M059J (cell line): ENCODE results near the gene CDYL. TPM values are rescaled to one million over a fixed set of nuclear protein-coding genes. Genes with fewer than 3 reads are reported as not detected.
A peak's percentile ranks its signal among the peaks of the same experiment; 100 is the strongest.

Experiments
- DNase-seq: peaks from one replicate; pipeline ENCODE4 v3.0.0-alpha.2; 2012; ENCODE audit warnings: low read depth
- total RNA-seq: library from RNA; depleted of rRNA; stranded (reverse); fragments of >200 nt; shearing (Covaris generic); gene quantifications from 2 replicates; pipeline ENCODE4 v1.2.3, GENCODE V29; 2014

The CDYL gene
- total RNA-seq, 1 experiment from 2014 or later = 34.3 TPM

GRCh38 chr6:4935975-4936680 is 159.9 kb downstream of the CDYL start:
- no peak for DNase-seq

- peak; percentile 53 for DNase-seq
Observed at GRCh38 chr6:4936681-4937041, 160.5 kb downstream of the CDYL start.

GRCh38 chr6:4937414-4937813 is 161.2 kb downstream of the CDYL start:
- DNase-seq = no peak

GRCh38 chr6:4939241-4939640 is 163.0 kb downstream of the CDYL start:
- DNase-seq = no peak

DNA sequence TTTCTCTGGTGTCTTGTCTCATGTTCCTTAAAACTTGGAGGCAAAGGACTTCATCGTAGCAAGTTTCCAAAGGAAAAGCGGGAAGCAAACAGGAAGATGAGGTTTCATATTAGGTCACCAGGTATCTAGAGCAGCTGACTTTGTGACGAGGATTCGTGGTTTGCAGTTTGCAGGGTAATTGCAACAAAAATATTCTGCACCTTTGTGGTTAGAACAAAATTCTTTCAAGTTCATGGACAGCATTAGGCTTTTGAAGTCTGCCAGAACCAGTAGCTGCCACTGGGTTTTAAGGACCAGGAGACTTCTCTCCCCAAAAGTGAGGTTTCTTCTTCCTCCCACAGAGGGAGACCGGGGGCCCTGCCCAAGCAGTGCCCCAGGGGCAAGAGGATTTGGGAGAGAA is 164.2 kb downstream of the CDYL start:
- DNase-seq = peak; percentile 82

DNA sequence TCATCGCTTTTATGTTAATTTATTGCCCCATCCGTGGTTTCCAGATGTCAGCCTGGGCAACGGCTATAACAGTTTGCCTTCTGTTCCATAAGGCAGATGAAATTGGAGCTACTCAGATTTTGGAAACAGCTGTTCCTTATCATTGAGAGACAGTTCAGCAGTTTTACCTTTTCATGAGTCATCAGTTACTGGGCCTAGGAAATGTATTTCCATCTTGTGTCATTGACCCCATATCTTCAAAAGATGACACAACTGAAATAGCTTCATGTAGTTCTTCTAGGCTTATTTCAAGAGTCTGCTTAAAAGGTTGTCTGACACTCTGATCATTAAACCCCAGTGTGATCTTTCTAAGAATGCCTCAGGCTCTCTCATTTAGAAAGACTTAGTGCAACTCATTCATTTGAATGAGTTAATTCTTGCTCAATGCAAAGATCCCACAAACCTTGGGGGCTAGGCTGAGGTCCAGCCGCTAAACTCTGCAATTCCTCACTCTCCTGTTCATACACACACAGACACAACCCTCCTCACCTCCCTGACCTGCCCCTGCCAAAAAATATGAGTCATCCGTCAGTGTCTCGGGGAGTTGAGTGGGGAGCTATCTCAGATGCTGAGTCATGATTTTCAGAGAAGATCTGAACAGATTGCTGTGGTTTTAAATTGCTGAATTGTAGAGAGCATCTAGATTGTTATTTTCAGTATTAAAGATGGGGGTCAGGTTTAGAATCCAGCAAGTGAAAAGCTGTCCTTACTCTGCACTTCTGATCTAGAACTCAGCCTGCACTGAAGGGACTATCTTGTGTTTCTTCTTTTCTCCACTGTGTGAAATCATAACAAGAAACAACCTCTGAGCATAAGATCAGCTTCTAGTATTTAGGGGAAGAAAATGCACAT is 165.8 kb downstream of the CDYL start:
- DNase-seq = peak; percentile 100

DNA sequence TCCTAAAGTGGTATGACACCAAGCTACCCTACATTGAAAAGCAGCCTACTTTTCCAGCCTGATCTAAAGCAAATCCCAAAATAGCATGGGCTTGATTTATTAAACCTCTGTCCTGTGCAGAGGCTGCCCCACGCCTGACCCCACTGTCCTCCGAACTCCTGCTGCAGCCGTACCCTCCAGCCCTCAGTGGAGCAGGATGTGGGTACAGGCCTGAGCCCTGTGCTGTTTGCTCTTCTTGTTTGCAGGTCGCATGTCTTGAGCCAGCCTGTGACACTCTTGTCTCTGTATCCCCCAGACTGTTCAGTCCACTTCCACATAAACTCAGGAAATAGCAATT is 166.4 kb downstream of the CDYL start:
- DNase-seq = no peak

- DNase-seq = peak; percentile 33
Observed at GRCh38 chr6:4943716-4944115, 167.5 kb downstream of the CDYL start.

DNA sequence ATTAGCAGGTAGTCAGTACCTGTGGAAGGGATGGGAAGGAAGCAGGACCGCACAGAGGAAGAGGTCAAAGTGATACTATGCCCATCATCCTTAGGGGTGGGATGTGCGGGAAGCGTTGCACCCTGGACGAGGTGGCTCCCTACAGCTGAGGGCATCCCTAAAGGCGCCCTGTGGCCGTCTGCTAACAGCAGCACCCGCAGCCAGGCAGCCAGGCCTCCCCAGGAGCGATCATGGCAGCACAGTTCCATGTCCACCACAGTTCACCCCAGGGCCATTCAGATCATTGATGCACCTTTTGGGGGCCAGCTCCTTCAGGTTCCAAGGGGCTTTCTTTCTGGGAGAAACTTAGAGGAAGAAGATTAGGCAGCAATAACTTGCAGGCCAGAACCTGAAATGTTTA is 168.1 kb downstream of the CDYL start:
- no peak for DNase-seq

- DNase-seq = no peak
Observed at GRCh38 chr6:4946521-4946920, 170.3 kb downstream of the CDYL start.

GRCh38 chr6:4947716-4948115 is 171.5 kb downstream of the CDYL start:
- DNase-seq = no peak

DNA sequence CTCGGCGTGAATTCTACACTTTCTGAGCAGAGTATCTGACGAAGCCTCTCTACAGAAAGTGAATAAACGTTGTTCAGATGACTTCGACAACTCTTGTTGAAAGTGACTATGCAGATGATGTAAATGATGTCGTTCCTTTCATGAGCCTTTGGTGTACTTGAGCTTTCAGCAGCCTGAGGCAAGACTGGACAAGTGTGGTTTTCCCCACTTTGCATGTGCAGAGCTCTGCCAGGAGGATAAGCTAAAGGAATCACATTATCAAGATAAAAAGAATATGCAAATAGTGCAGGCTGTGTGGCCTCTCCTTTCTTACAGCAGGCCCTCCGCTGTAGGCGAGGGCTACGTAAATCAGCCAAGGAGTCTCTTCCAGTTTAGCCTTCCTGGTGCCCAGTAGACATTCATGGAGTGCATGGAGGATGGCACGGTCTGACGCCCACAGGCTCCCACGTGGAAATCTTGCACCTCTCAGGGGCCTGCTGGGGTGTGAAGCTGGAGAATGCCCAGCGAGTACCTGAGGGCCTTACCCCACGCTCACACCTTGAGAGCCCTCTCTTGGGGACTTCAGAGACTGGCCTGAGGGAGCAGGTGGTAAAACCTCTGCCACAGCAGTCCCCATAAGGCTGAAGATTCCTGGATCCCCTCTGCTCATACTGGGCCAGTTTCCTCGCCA is 172.7 kb downstream of the CDYL start:
- peak; percentile 24 for DNase-seq

DNA sequence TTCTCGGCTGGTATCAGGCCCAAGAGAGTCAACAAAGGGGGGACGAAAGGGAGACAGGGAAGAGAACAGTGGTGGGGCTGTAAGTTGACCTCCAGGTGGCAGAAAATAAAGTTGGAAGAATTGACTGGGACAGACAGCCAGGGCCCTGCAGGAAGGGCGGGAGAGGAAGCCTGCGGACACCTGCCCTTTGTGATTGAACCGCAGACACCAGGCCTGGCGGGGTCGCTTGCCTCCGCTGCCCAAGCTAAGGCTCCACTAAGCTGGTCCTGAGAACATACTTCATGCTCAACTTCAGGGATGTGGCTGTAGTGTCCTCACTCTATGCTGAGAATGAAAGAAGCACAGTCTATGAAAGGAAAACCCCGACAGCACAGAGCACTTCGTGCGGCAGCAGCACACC is 173.9 kb downstream of the CDYL start:
- DNase-seq = no peak

GRCh38 chr6:4950836-4951533 is 174.8 kb downstream of the CDYL start:
- no peak for DNase-seq

GRCh38 chr6:4953440-4953839 is 177.2 kb downstream of the CDYL start:
- no peak for DNase-seq

DNA sequence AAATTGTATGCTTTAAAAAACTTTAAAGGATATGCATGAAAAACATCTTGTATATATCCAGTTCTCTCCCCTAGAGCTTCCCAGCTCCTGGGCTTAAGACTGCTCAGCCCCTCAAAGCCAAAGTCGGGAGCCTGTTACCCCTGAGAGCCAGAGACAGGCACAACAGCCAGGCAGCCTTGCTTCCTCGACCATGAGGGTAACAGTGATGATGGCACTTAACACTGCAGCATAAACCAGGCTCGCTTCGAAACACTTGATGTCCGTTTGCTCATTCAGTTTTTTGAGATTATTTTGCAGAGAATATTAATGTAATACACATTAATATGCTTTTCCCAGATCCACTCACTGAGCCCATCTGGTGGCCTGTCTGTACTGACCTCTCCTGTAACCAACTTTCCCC is 180.4 kb downstream of the CDYL start:
- no peak for DNase-seq

GRCh38 chr6:4957521-4958231 is 181.5 kb downstream of the CDYL start:
- DNase-seq = peak; percentile 35

DNA sequence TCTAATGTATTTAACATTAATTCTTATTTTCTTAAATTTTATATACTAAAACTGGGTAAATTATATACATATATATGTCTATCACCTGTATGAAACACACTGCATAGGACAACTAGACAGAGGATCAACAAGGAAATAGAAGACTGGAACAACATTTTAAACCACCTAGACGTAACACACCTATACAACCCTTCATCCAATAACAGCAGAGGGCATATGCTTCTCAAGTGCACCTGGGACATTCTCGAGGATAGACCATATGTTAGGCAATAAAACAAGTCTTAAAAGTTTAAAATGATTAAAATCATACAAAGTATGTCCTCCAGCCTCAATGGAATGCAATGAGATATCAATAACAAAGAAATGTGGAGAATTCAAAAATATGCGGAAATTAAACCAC is 182.4 kb downstream of the CDYL start:
- no peak for DNase-seq

DNA sequence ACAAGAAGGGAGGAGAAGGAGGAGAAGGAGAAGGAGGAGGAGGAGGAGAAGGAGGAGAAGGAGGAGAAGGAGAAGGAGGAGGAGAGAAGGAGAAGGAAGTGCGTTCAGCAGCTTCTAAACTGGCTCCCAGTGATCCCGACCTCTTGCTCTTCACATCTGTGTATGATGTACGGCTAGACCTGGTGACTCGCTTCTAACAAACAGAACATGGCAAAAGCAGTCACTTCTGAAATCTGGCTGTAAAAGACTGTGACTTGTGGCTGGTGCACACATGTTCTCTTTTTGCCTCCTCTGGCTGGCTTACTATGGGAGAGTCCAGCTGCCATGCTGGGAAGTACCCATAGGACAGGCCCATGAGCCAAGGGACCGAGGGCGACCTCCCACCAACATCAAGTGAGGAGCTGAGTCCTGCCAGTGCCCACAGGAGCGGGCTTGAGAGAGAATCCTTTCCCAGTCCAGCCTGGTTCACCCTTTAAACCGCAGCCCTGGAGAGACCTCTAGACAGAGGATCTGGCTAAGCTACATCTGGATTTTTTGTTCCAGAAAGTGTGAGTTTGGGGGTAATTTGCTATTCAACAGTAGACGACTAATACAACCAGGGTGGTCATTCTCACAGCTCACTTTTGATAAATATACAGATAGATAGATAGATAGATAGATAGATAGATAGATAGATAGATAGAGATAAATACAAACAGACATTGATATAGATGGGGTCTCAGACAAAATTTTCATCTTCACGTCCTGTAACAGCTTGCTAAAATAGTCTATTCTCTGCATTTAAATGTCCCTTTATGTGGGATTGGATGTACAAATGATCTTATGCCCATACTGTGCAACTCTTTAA is 185.3 kb downstream of the CDYL start:
- DNase-seq = no peak

DNA sequence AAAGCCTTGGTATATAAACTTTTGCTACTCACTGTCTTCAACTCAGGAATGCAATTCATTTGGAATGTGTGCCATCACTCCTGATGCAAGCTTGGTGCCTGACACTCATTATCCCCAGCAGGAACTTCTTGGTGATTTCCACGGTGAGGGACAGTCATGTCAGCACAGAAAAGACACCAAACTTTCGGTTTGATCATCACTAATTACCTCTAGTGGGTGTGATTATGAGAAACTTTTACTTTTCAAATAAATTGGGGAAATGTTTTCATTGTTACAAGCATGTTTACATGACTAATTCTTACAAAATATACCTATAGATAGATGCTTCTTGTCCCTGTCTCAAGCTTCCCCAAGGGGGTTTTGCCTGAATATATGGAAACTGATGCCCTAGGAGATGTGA is 186.7 kb downstream of the CDYL start:
- DNase-seq = no peak
